HG02759 (cell line): ENCODE results near the gene ACER2.

Source experiments
- ATAC-seq: cut with Tn5 transposase; IDR thresholded peaks from one replicate; pipeline ENCODE4 v1.9.1; 2021; ENCODE audit warnings: mild to moderate bottlenecking, moderate library complexity; ENCODE audit not compliant: unreplicated experiment

ACER2 gene

GRCh38 chr9:19481971-19482404 is 73.2 kb downstream of the ACER2 start:
- no peak for ATAC-seq

GRCh38 chr9:19484699-19485098 is 75.9 kb downstream of the ACER2 start:
- ATAC-seq: no peak

- no peak for ATAC-seq
Measured at GRCh38 chr9:19485193-19485592, 76.4 kb downstream of the ACER2 start.

GRCh38 chr9:19486803-19487202 is 78.0 kb downstream of the ACER2 start:
- no peak for ATAC-seq

GRCh38 chr9:19488721-19489120 is 79.9 kb downstream of the ACER2 start:
- no peak for ATAC-seq

- ATAC-seq: no peak
Measured at GRCh38 chr9:19490269-19490668, 81.5 kb downstream of the ACER2 start.

- ATAC-seq: no peak
Measured at GRCh38 chr9:19490828-19491227, 82.0 kb downstream of the ACER2 start.

GRCh38 chr9:19492775-19493173 is 84.0 kb downstream of the ACER2 start:
- ATAC-seq: no peak

- ATAC-seq: peak; percentile 76
Measured at GRCh38 chr9:19493174-19493811, 84.5 kb downstream of the ACER2 start.

GRCh38 chr9:19493876-19494275 is 85.1 kb downstream of the ACER2 start:
- ATAC-seq: no peak

GRCh38 chr9:19495186-19496028 is 86.6 kb downstream of the ACER2 start:
- no peak for ATAC-seq

- no peak for ATAC-seq
Measured at GRCh38 chr9:19496321-19497050, 87.7 kb downstream of the ACER2 start.

- no peak for ATAC-seq
Measured at GRCh38 chr9:19497276-19497675, 88.5 kb downstream of the ACER2 start.

GRCh38 chr9:19498015-19498414 is 89.2 kb downstream of the ACER2 start:
- no peak for ATAC-seq
